ENCODE data around the gene CFAP53.

CFAP53 gene

GRCh38 chr18:50192995-50193795, 73.1 kb downstream of the CFAP53 start:
- Histone ChIP-seq H3K4me3 (replicated peaks; ENCODE audit: insufficient read depth, low read length) (no peak overlapping the region), H3K27me3 (ENCODE audit: insufficient read depth, poor library complexity, severe bottlenecking) (peaks cover 63% of the 10 kb centered on the region)

DNA sequence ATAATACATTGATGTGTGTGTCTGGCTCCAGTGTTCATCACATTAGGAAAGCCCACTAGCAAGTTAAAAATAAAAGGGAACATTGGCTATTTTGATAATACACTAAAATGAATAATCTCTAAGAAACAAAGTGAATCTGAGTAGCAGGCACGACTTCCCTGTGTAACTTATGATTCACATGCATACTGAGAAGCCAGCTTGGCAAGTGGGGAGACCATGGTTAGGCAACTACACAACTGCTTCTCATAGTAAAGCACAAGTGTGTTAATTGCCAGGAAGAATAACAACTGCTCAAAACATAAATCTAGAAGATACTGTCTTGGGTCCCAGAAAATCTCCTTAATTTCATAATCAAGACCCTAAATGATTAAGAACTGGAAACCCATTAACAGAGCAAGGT, 75.4 kb downstream of the CFAP53 start:
- TF ChIP-seq GABPA (IDR thresholded peaks at IDR 0.05; ENCODE audit: low read depth) (no peak), SPI1 (IDR thresholded peaks at IDR 0.05; ENCODE audit: borderline replicate concordance, low read depth) (no peak), POLR2AphosphoS5 (IDR thresholded peaks at IDR 0.05; ENCODE audit: low read depth) (no peak), CTCF (IDR thresholded peaks at IDR 0.05; ENCODE audit: insufficient read depth, low read length) (no peak)
- TF ChIP-seq, protein P1, sequence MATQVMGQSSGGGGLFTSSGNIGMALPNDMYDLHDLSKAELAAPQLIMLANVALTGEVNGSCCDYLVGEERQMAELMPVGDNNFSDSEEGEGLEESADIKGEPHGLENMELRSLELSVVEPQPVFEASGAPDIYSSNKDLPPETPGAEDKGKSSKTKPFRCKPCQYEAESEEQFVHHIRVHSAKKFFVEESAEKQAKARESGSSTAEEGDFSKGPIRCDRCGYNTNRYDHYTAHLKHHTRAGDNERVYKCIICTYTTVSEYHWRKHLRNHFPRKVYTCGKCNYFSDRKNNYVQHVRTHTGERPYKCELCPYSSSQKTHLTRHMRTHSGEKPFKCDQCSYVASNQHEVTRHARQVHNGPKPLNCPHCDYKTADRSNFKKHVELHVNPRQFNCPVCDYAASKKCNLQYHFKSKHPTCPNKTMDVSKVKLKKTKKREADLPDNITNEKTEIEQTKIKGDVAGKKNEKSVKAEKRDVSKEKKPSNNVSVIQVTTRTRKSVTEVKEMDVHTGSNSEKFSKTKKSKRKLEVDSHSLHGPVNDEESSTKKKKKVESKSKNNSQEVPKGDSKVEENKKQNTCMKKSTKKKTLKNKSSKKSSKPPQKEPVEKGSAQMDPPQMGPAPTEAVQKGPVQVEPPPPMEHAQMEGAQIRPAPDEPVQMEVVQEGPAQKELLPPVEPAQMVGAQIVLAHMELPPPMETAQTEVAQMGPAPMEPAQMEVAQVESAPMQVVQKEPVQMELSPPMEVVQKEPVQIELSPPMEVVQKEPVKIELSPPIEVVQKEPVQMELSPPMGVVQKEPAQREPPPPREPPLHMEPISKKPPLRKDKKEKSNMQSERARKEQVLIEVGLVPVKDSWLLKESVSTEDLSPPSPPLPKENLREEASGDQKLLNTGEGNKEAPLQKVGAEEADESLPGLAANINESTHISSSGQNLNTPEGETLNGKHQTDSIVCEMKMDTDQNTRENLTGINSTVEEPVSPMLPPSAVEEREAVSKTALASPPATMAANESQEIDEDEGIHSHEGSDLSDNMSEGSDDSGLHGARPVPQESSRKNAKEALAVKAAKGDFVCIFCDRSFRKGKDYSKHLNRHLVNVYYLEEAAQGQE (IDR thresholded peaks at IDR 0.05; ENCODE audit: insufficient replicate concordance, low read depth), result no peak
- H3K27me3 ChIP-seq (ENCODE audit: insufficient read depth, poor library complexity, severe bottlenecking), result peaks cover 59% of the 10 kb centered on the region
- H3K4me3 ChIP-seq (replicated peaks; ENCODE audit: insufficient read depth, low read length), result no peak overlapping the region
- DNase-seq (ENCODE audit: low read depth in 1 of 2, low spot score in 1 of 2), result no peak
- no peak overlapping the region for H3K27ac ChIP-seq (replicated peaks)

More at GRCh38 chr18:50192995-50193795, 73.1 kb downstream of the CFAP53 start:
- TF ChIP-seq CTCF (IDR thresholded peaks at IDR 0.05; ENCODE audit: insufficient read depth, low read length), result no peak
- TF ChIP-seq, protein P1 (IDR thresholded peaks at IDR 0.05; ENCODE audit: insufficient replicate concordance, low read depth), result no peak
- no peak for TF ChIP-seq SPI1 (IDR thresholded peaks at IDR 0.05; ENCODE audit: borderline replicate concordance, low read depth)
- no peak for TF ChIP-seq GABPA (IDR thresholded peaks at IDR 0.05; ENCODE audit: low read depth)
- no peak for TF ChIP-seq POLR2AphosphoS5 (IDR thresholded peaks at IDR 0.05; ENCODE audit: low read depth)
- no peak for DNase-seq (ENCODE audit: low read depth in 1 of 2, low spot score in 1 of 2)
- H3K27ac ChIP-seq (replicated peaks), result no peak overlapping the region

DNA sequence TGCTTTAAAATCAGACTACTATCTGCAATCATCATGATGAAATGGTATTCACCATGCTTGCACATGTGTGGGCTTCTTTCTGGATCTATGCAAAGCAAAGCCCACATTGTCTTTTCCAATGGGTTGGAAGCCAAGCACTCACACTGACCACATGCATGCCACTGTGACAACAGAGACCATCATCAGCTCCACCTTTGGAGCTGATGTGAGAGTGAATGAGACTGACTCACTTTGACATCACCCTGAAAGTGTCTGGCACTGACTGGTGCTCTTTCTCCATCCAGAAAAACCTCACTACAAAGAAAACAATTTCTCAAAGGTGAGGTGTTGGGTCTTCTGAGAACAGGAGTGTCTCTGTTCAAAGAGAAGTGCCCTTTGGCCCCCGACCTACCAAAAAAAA, 76.1 kb downstream of the CFAP53 start:
- no peak for DNase-seq (ENCODE audit: low read depth in 1 of 2, low spot score in 1 of 2)
- Histone ChIP-seq H3K27ac (replicated peaks) (no peak overlapping the region), H3K27me3 (ENCODE audit: insufficient read depth, poor library complexity, severe bottlenecking) (peaks cover 55% of the 10 kb centered on the region), H3K4me3 (replicated peaks; ENCODE audit: insufficient read depth, low read length) (no peak overlapping the region)
- TF ChIP-seq SPI1 (IDR thresholded peaks at IDR 0.05; ENCODE audit: borderline replicate concordance, low read depth) (no peak), CTCF (IDR thresholded peaks at IDR 0.05; ENCODE audit: insufficient read depth, low read length) (no peak), POLR2AphosphoS5 (IDR thresholded peaks at IDR 0.05; ENCODE audit: low read depth) (no peak), GABPA (IDR thresholded peaks at IDR 0.05; ENCODE audit: low read depth) (no peak)
- TF ChIP-seq, protein P1 (IDR thresholded peaks at IDR 0.05; ENCODE audit: insufficient replicate concordance, low read depth), result no peak
